ENCODE results near the gene TDRD1. TPM values are rescaled to one million over a fixed set of nuclear protein-coding genes. Genes with fewer than 3 reads are reported as not detected.

The TDRD1 gene
- total and polyA plus RNA-seq, 2 donors (not counting 3 experiments of a cell fraction or from before 2014, with no cell fraction given), result not detected

GRCh38 chr10:114244126-114244525, 65.0 kb downstream of the TDRD1 start:
- H3K4me1 ChIP-seq (ENCODE audit: control insufficient read depth, extremely low read depth, insufficient read depth, low read length), result no peaks in the 10 kb centered on the region
- intact Hi-C loops (cut with micrococcal nuclease) (no loop called here), dilution Hi-C loops (cut with MboI; ENCODE audit: extremely low pct_ligation_motif_present, low sequenced_read_pairs) (no loop called here)
- H3K9ac ChIP-seq (replicated peaks; ENCODE audit: extremely low read depth, insufficient read depth, low read length), result no peak overlapping the region
- POLR2A ChIA-PET, result no interaction called here
- no peak for TF ChIP-seq MAX (IDR thresholded peaks at IDR 0.05; ENCODE audit: insufficient read depth, insufficient read length)
- no peak for TF ChIP-seq JUN (IDR thresholded peaks at IDR 0.05; ENCODE audit: borderline replicate concordance, insufficient read depth, insufficient read length, low read depth)
- no peak for TF ChIP-seq POLR2A (IDR thresholded peaks at IDR 0.05; ENCODE audit: low read depth, low read length)
- no peak for TF ChIP-seq GATA2 (IDR thresholded peaks at IDR 0.05; ENCODE audit: insufficient read depth, insufficient read length, low read depth, low read length)
- TF ChIP-seq FOS (IDR thresholded peaks at IDR 0.05; ENCODE audit: borderline replicate concordance, insufficient read depth, low read length), result no peak
- TF ChIP-seq, protein P1, sequence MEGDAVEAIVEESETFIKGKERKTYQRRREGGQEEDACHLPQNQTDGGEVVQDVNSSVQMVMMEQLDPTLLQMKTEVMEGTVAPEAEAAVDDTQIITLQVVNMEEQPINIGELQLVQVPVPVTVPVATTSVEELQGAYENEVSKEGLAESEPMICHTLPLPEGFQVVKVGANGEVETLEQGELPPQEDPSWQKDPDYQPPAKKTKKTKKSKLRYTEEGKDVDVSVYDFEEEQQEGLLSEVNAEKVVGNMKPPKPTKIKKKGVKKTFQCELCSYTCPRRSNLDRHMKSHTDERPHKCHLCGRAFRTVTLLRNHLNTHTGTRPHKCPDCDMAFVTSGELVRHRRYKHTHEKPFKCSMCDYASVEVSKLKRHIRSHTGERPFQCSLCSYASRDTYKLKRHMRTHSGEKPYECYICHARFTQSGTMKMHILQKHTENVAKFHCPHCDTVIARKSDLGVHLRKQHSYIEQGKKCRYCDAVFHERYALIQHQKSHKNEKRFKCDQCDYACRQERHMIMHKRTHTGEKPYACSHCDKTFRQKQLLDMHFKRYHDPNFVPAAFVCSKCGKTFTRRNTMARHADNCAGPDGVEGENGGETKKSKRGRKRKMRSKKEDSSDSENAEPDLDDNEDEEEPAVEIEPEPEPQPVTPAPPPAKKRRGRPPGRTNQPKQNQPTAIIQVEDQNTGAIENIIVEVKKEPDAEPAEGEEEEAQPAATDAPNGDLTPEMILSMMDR (IDR thresholded peaks at IDR 0.05; ENCODE audit: extremely low read depth in 1 of 2, insufficient read depth in 1 of 2, low read depth in 1 of 2, low read length in 2 of 2), result no peak
- no peak for TF ChIP-seq EZH2 (IDR thresholded peaks at IDR 0.05; ENCODE audit: borderline replicate concordance, low read depth, low read length, severe bottlenecking)
- no peak for TF ChIP-seq MYC (IDR thresholded peaks at IDR 0.05; ENCODE audit: low read depth, low read length)
- TF ChIP-seq POLR2AphosphoS5 (IDR thresholded peaks at IDR 0.05; ENCODE audit: insufficient read depth, low read depth, low read length), result no peak
- H3K27ac ChIP-seq (ENCODE audit: insufficient read depth, low read depth, low read length), result no peak overlapping the region
- H3K36me3 ChIP-seq (ENCODE audit: control insufficient read depth in 2 of 2, extremely low read depth in 1 of 2, insufficient read depth in 2 of 2, low read length in 2 of 2), result no peaks in the 10 kb centered on the region
- no peaks in the 10 kb centered on the region for H3K79me2 ChIP-seq (ENCODE audit: control insufficient read depth, insufficient read depth, low read length)
- H3K27me3 ChIP-seq (ENCODE audit: control insufficient read depth in 2 of 2, insufficient read depth in 2 of 2, low read length in 2 of 2), result peaks cover 21 to 22% of the 10 kb centered on the region in 2 experiments
- DNase-seq (ENCODE audit: low read depth, low spot score) (no peak), FAIRE-seq (no peak)
- no peak overlapping the region for H3K4me2 ChIP-seq (ENCODE audit: insufficient read depth, low read length)
- H3K9me1 ChIP-seq (replicated peaks; ENCODE audit: control insufficient read depth, extremely low read depth, insufficient read depth, low read length), result no peaks in the 10 kb centered on the region
- H3K4me3 ChIP-seq (replicated peaks in 1 of 3; ENCODE audit: insufficient read depth in 1 of 3, low read depth in 1 of 3, low read length in 3 of 3), result no peak overlapping the region
- H4K20me1 ChIP-seq (replicated peaks; ENCODE audit: control insufficient read depth, extremely low read depth, insufficient read depth, low read length), result no peaks in the 10 kb centered on the region
- CTCF ChIA-PET, result no interaction called here
- H3K9me3 ChIP-seq (replicated peaks; ENCODE audit: control insufficient read depth, insufficient read depth, low read length), result no peaks in the 10 kb centered on the region
- BruUV-seq (replicated peaks), result no TSS peak
- no peak overlapping the region for H2AFZ ChIP-seq (ENCODE audit: low read depth, low read length)
